Spleen (tissue), 11 donors: Measurements from ENCODE around the gene STAG1. TPM values are rescaled to one million over a fixed set of nuclear protein-coding genes. Genes with fewer than 3 reads are reported as not detected.
"Not testable (repeated sequence)": the region's sequence is repeated elsewhere in the genome, so short reads cannot be mapped to it uniquely, and the experiment has no call there.

Experiments
- DNase-seq: peaks from one replicate; pipeline ENCODE4 v3.0.0-alpha.2; 2020
- H3K27ac ChIP-seq, 8 donors: fragments of 200-600 bp; sonication (generic) in 7 of 8; 1 replicate in 4 of 8; 2 replicates in 4 of 8; pipeline versions ENCODE4 v1.5.0 to v1.8.0; 2016 to 2021; ENCODE audit warnings: inconsistent platforms in 4 of 8, mild to moderate bottlenecking in 4 of 8, moderate library complexity in 1 of 8
- H3K27me3 ChIP-seq, 7 donors: fragments of 200-600 bp; sonication (generic) in 6 of 7; replicated peaks in 1 of 7; 1 replicate in 4 of 7; 2 replicates in 3 of 7; pipeline versions ENCODE4 v1.5.0 to v1.8.0; 2016 to 2021; ENCODE audit warnings: inconsistent platforms in 3 of 7, mild to moderate bottlenecking in 1 of 7
- H3K36me3 ChIP-seq, 6 donors: fragments of 200-600 bp; sonication (generic) in 5 of 6; 1 replicate in 4 of 6; 2 replicates in 2 of 6; pipeline versions ENCODE4 v1.5.0 to v1.8.0; 2016 to 2021; ENCODE audit warnings: inconsistent platforms in 2 of 6
- H3K4me1 ChIP-seq, 6 donors: fragments of 200-600 bp; sonication (generic) in 5 of 6; 1 replicate in 3 of 6; 2 replicates in 3 of 6; pipeline versions ENCODE4 v1.5.0 to v1.8.0; 2016 to 2021; ENCODE audit warnings: inconsistent platforms in 3 of 6
- H3K4me3 ChIP-seq, 8 donors: fragments of 200-600 bp; sonication (generic) in 7 of 8; 1 replicate in 4 of 8; 2 replicates in 4 of 8; pipeline versions ENCODE4 v1.5.0 to v1.8.0; 2016 to 2021; ENCODE audit warnings: inconsistent platforms in 4 of 8, mild to moderate bottlenecking in 4 of 8, moderate library complexity in 2 of 8
- H3K9me3 ChIP-seq, 8 donors: fragments of 200-600 bp; sonication (generic) in 7 of 8; 1 replicate in 4 of 8; 2 replicates in 4 of 8; pipeline versions ENCODE4 v1.5.0 to v1.8.0; 2016 to 2021; ENCODE audit warnings: inconsistent platforms in 4 of 8
- CTCF ChIP-seq, 11 experiments: fragments of 200-600 bp in 7 of 11; fragments of 450-650 bp in 4 of 11; sonication (generic) in 4 of 11; IDR thresholded peaks in 8 of 11; conservative IDR thresholded peaks in 3 of 11; 1 replicate in 7 of 11; 2 replicates in 4 of 11; pipeline versions ENCODE4 v1.4.0 to v1.8.0; 2016 to 2021; ENCODE audit warnings: antibody characterized with exemption in 11 of 11, inconsistent platforms in 4 of 11, mild to moderate bottlenecking in 1 of 11
- POLR2A ChIP-seq, 3 donors: fragments of 450-650 bp; IDR thresholded peaks; one replicate each; pipeline ENCODE4 v1.5.1; 2017; ENCODE audit warnings: antibody characterized with exemption in 3 of 3, mild to moderate bottlenecking in 1 of 3
- POLR2AphosphoS5 ChIP-seq, 3 donors: sonication (generic); formaldehyde crosslinking; IDR thresholded peaks; one replicate each; pipeline ENCODE4 v1.5.1; 2017; ENCODE audit warnings: antibody characterized with exemption in 3 of 3
- WGBS, 5 donors: extraction: QIAGEN DNeasy Blood & Tissue Kit in 3 of 5; methylation state at CpG; one replicate each; pipeline versions ENCODE4 v1.1.5 to v1.1.7; 2013 to 2018; 5-methylcytosine and 5-hydroxymethylcytosine counted together
- intact Hi-C: fragments of 100-400 bp; cut with DNase I; formaldehyde crosslinking; loops from one replicate; pipeline ENCODE4 v1.15.0; 2023; ENCODE audit warnings: low total_unique reads
- polyA plus RNA-seq, 3 donors: library from polyadenylated mRNA; stranded (reverse); fragments of 200-250 nt; gene quantifications; one replicate each; pipeline ENCODE4 v1.2.1, GENCODE V29; 2013
- total RNA-seq, 7 donors: library from RNA; depleted of rRNA in 3 of 7; stranded (reverse); fragments of >200 nt in 3 of 7; fragmentation: NEBNext Ultra II Directional in 4 of 7; extraction: Animal tissue kit (Norgen Biotek cat#: 25700) in 4 of 7; gene quantifications; one replicate each; pipeline versions ENCODE4 v1.1.0 to v1.2.1, GENCODE V29; 2016 to 2021
- donor health status: healthy with polysubstance abuse.
- donor health status: DM: no; HTN: no; CAD: no; lungs with moderate emphysema.
- donor health status: DM: no; HTN: no; CAD: no.
- donor health status: Bipolar disorder and iron deficiency.
- donor health status: healthy.
- donor health status: DM: no; HTN: no; CAD: no.
- donor health status: DM: yes; HTN: yes; CAD: no.

Gene STAG1
- total and polyA plus RNA-seq, 10 donors = 7.2 to 61.6 (median 47.3) TPM

- Histone ChIP-seq H3K9me3 (no peaks in the 10 kb centered on the region), H3K4me3 (no peak overlapping the region), H3K36me3 (peaks cover 0 to 19% (median 0%) of the 10 kb centered on the region in 6 donors), H3K27ac (no peak overlapping the region), H3K27me3 (no peaks in the 10 kb centered on the region), H3K4me1 (peaks cover 0 to 35% (median 20%) of the 10 kb centered on the region in 6 donors)
- 92 to 100% (median 95%) methylated on average over 1 of the region's 1 CpG for WGBS, 5 donors
- intact Hi-C loops = no loop called here
- TF ChIP-seq POLR2AphosphoS5 (IDR thresholded peaks at IDR 0.05) (no peak), CTCF (IDR thresholded peaks at IDR 0.05 in 8 of 11, conservative IDR thresholded peaks at IDR 0.05 in 3 of 11) (no peak), POLR2A (IDR thresholded peaks at IDR 0.05) (no peak)
- DNase-seq = no peak
These were observed 82.0 kb downstream of the STAG1 start for GRCh38 chr3:136670166-136670565.

GRCh38 chr3:136667081-136667480 is 85.1 kb downstream of the STAG1 start:
- DNase-seq = no peak
- Histone ChIP-seq H3K36me3 (peaks cover 0 to 19% (median 0%) of the 10 kb centered on the region in 6 donors), H3K4me1 (peaks cover 0 to 15% (median 4%) of the 10 kb centered on the region in 6 donors), H3K27ac (no peak overlapping the region), H3K27me3 (no peaks in the 10 kb centered on the region), H3K4me3 (no peak overlapping the region), H3K9me3 (no peaks in the 10 kb centered on the region)
- WGBS, 5 donors = 95 to 99% (median 97%) methylated on average over 2 of the region's 2 CpGs
- intact Hi-C loops = no loop called here
- TF ChIP-seq POLR2AphosphoS5 (IDR thresholded peaks at IDR 0.05) (no peak), CTCF (IDR thresholded peaks at IDR 0.05 in 8 of 11, conservative IDR thresholded peaks at IDR 0.05 in 3 of 11) (no peak), POLR2A (IDR thresholded peaks at IDR 0.05) (no peak)

GRCh38 chr3:136666301-136666700 is 85.9 kb downstream of the STAG1 start:
- H3K27me3 ChIP-seq, DNase-seq, intact Hi-C loops, H3K4me1 ChIP-seq, H3K4me3 ChIP-seq, H3K27ac ChIP-seq, H3K9me3 ChIP-seq: not testable (repeated sequence)
- 93 to 98% (median 94%) methylated on average over 5 to 6 of the region's 6 CpGs for WGBS, 5 donors
- H3K36me3 ChIP-seq = peaks cover 0 to 13% (median 0%) of the 10 kb centered on the region in 6 donors

GRCh38 chr3:136664771-136665170 is 87.4 kb downstream of the STAG1 start:
- WGBS, 5 donors = 88 to 100% (median 94%) methylated on average over 1 of the region's 1 CpG
- no peaks in the 10 kb centered on the region for H3K9me3 ChIP-seq
- no peaks in the 10 kb centered on the region for H3K27me3 ChIP-seq
- DNase-seq = no peak
- no peak for TF ChIP-seq POLR2AphosphoS5 (IDR thresholded peaks at IDR 0.05)
- TF ChIP-seq CTCF (IDR thresholded peaks at IDR 0.05 in 8 of 11, conservative IDR thresholded peaks at IDR 0.05 in 3 of 11) = no peak
- no peak for TF ChIP-seq POLR2A (IDR thresholded peaks at IDR 0.05)
- H3K36me3 ChIP-seq = peaks cover 0 to 8% (median 0%) of the 10 kb centered on the region in 6 donors
- H3K4me1 ChIP-seq = peaks cover 0 to 10% (median 4%) of the 10 kb centered on the region in 6 donors
- intact Hi-C loops = no loop called here
- H3K4me3 ChIP-seq = no peak overlapping the region
- no peak overlapping the region for H3K27ac ChIP-seq

GRCh38 chr3:136661282-136661681 is 90.9 kb downstream of the STAG1 start:
- TF ChIP-seq CTCF (IDR thresholded peaks at IDR 0.05 in 8 of 11, conservative IDR thresholded peaks at IDR 0.05 in 3 of 11) (no peak), POLR2A (IDR thresholded peaks at IDR 0.05) (no peak), POLR2AphosphoS5 (IDR thresholded peaks at IDR 0.05) (no peak)
- H3K4me3 ChIP-seq = no peak overlapping the region
- peaks cover 0 to under 1% (median 0%) of the 10 kb centered on the region in 8 donors for H3K9me3 ChIP-seq
- no peaks in the 10 kb centered on the region for H3K27me3 ChIP-seq
- H3K4me1 ChIP-seq = peaks cover 0 to 21% (median 4%) of the 10 kb centered on the region in 6 donors
- no peak overlapping the region for H3K27ac ChIP-seq
- intact Hi-C loops = no loop called here
- no peaks in the 10 kb centered on the region for H3K36me3 ChIP-seq
- DNase-seq = no peak
- 93 to 96% (median 94%) methylated on average over 4 of the region's 4 CpGs for WGBS, 5 donors
